Stimulated activated CD4-positive, alpha-beta T cell treated with anti-CD3 and anti-CD28 coated beads, TNF-alpha, amount 100 ng/mL, for 48 hours (primary cell): ENCODE data around the gene GPR146.
A peak's percentile ranks its signal among the peaks of the same experiment; 100 is the strongest.

Experiments used
- DNase-seq, 3 donors: peaks; one replicate each; pipeline ENCODE4 v3.0.0-alpha.2; 2020; ENCODE audit warnings: low read depth in 3 of 3

The GPR146 gene

GRCh38 chr7:1076184-1077072, 32.1 kb downstream of the GPR146 start:
- DNase-seq = no peak

DNA sequence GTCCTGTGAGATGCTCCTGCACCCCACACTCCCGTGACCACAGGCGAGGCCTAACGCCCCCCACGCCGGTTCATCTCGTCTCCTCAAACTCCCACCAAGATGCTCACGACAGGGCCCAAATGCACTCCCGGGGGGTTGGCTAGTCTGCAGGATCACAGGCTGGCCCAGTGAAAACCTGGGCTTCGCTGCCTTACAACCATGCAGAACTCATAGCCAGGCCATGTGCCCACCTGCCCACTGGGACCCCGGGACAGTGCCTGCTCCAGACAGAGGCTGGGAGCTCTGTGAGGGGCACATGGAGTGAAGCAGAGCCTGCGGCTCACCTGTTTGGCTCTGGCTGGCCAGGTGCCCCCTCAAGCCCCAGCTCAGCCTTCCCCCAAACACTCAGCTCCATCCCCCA, 34.2 kb downstream of the GPR146 start:
- DNase-seq = no peak

GRCh38 chr7:1078985-1079384, 34.6 kb downstream of the GPR146 start:
- no peak for DNase-seq

- no peak for DNase-seq
Measured at GRCh38 chr7:1079546-1079945, 35.2 kb downstream of the GPR146 start.

GRCh38 chr7:1080252-1080920, 36.0 kb downstream of the GPR146 start:
- DNase-seq = no peak

DNA sequence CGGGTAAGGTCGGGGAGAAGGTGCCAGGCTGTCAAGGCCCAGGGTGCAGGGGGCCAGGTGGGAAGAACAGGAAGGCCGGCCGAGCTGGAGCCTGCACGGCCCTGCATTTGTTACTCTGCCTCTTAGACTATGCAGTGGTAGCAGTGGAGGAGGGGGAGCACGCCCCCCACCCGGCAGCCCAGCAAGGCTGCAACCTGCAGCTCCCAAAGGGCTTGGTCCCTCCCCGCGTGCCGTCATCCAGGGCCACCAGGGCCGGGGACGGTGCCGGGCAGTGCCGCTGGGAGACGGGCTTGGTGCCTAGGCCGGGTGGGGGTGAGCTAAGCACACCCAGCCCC, 36.5 kb downstream of the GPR146 start:
- DNase-seq = no peak

DNA sequence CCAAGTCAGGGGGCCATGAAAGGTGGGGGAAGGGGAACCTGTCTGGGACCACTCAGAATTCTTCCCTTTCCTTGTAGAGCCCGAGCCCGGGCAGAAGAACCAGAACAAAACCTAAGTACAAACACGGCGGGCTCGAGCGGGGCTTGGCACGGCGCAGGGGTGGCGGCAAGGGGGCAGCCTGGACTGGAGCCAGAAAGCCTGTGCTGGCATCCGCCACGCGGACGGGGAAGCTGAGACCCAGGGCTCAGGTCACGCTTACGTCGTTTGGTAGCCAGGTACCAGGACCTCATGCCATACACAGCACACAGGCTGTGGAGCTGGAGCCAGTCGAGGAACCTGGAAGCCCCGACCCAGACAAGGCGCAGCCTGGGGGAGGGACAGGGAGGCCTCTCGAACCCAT, 37.0 kb downstream of the GPR146 start:
- DNase-seq = no peak

DNA sequence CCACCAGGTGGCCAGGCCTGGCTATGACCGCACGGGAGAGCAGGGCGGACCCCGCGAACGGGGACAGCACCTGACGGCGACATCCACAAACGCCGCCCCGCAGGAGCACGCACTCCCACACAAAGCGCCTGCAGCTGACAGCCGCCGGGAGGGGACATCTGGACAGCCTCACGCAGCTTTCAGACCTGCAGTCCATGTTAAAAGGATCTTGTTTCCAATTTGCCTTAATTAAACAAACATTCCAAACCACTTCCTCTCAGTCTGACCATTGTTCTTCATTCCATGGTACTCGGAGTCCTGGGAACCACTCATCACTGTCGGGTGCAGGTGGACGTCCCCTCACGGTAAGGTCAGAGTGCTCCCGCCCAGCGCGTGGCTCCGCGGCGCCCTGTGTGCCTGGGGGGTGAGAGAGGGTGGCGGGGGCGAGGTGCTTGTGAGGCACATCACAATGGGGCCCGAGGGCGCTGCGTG, 37.6 kb downstream of the GPR146 start:
- no peak for DNase-seq

DNA sequence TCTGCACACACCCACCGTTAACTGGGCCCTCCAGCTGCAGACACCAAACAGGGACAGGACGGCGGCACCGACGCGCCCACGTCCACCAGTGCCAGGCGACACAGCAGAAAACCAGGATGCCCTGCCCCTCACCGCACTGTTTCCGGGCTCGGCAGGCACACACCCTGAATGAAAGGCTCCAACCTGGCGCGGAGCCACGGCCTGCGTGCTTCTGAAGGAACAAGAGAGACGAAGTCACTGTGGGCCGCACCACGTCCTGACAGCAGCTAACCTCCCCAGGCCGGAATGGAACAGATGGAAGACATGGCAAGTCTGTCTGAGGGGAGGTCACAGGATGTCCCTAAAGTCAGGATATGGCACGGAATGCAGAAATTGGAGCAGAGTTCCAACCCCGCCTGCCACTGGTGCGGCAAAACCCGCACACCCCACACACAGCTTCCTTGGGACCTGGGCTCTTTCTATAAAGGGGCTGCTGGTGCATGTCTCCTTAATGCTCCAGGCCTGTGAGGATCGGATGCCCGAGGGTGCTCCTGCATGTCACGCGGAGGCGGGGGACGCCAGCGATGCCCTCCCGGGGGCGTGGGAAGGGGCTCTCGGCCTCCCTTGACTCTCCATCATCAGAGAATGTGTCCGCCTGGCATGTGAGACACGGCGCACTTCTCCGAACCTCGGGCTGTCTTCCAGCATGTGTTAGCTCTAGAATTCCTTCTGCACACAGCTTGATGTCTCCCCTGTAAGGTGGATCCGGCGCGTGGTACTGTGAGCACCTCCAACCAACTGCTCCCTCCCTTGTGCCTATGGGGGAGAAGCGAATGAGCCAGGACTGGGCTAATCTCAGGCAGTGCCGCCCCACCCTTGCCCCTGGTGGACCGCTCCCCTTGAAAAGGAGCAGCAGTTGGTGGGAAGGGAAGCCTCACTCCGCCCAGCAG, 39.6 kb downstream of the GPR146 start:
- DNase-seq = no peak

- DNase-seq = no peak
Measured at GRCh38 chr7:1085266-1085665, 40.9 kb downstream of the GPR146 start.

DNA sequence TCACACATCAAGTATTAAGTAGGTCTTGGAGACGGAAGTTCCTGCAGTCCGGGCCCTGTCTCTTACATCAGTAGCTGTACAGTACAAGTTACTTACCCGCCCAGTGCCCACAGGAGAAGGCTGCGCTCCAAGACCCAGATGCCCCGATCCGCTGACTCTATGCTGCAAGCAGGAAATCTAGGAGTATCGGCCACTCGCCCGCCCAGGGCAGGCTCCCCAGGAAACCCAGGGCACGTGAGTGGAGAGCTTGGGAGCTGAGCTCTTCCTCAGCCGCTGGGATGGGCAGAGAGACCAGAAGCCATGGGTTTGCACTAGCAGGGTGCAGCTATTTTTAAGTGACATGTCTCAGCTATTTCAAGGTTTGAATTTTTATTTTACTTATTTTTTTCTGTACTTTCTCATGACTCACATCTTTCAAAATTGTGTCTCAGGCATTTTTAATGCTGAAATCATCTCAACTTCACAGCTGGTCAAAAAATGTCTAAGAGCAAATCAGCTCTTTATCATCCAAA, 41.6 kb downstream of the GPR146 start:
- DNase-seq = no peak

DNA sequence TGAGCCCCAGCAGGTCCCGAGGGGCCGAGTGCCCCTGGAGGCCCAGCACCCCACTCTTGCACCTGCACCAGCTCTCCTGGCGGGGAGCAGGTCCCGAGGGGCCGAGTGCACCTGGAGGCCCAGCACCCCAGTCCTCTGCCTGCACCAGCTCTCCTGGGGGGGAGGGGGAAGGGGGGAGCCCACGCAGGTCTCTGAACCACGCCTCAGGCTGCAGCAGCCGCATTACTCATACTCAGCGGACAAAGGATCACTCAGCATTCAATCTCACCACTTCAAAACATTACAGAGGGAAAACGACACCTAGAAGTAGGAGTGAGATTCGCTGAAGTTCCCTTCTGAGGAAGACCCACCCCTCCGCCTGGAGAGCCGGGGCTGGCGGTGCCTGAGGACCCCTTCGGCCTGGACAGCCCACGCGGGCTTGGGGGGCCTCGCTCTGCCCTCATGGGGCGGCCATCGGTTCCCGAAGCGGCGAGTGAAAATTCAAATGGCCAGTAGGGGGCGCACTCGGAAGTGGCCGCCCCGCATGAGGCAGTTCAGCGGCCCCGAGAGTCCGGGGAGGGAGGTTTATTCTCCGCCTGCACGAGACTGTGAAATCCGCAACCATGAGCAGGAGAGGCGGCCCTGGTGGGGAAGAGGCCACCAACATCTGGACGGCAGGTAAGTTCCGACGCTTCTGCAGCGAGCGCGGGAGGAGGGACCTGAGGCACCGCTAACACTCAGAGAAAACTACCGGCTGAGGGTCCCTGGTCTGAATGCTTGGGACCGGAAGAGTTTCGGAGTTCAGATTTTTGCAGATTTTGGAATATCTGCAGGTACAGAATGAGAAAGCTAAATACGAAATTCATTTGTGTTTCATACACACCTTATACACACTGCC, 42.5 kb downstream of the GPR146 start:
- peak; percentile 48 to 77 (median 62) for DNase-seq

DNA sequence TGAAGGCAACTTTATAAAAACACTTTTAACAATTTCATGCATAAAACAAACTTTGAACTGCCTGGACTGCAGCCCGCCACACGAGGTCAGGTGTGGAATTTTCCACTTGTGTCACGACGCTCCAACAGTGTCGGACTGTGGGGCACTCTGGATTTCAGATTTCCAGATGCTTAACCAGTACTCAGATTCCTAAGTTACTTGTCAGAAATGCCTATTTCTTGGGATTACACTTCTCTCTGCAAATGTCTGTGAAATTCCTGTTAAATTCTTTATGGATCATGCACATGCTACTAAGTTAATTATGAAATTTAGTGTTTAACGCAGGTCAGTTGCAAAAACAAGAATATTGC, 43.1 kb downstream of the GPR146 start:
- DNase-seq = no peak

DNA sequence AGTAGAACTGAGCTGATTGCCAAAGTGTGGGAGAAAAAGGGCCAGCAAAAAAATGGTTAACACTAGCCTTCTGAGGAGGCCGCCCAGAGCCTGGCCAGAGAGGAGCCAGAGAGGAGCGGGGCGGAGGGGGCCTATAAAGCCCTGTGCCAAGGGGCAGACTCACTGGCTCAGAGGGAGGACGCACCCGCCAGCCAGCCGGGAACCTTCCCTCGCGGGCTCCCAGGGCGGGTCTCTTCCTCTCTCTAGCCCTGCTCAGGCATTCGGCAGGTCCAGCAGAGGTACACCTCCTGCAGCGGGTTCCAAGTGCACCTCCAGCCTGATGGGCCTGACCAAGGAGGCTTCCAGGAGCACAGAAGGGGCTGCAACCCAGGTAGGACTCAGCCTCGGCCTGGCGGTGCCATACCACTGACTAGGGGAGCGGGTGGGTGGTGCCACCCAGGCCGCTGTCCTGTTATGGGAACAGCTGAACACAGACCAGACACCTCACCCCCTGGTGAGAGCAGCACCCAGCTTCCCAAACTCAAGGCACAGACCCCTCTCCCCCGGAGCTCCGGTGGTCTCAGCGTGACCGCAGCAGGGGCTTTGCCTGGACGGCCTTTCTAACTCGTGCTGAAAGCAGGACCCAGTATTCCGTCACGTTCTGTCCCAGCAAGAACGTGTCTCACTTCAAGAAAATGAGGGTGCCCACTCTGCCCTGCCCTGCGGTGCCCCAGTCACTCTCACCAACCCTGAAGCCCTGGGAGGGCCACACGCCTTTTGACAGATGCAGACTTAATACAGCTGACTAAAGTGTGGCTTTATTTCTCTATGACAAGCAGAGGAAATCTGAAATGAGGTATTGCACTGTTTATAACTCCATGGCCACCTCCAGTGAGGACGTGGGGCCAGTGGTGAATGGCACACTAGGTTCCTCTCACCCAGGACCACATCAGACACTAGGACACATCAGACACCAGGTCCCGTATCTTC, 43.9 kb downstream of the GPR146 start, which contains the start of gene GPER1:
Gene GPER1, plus strand, starts transcription at position 162 of the 969 bp plus-strand sequence. CDS start 3,616 bp downstream, outside the sequence.
- no peak for DNase-seq

DNA sequence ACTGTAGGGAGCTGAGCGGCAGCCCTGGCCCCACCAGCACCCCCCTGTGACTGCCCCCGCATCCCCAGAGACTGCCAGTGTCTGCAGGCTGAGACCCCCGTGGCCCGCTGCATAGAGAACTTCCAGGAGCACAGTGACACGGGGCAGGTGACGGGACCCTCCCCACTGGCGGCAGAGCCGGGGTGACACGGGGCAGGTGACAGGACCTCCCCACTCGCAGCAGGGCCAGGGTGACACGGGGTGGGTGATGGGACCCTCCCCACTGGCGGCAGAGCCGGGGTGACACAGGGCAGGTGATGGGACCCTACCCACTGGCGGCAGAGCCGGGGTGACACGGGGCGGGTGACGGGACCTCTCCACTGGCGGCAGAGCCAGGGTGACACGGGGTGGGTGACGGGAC, 45.9 kb downstream of the GPR146 start:
- no peak for DNase-seq

GRCh38 chr7:1090686-1091643, 46.6 kb downstream of the GPR146 start:
- DNase-seq = no peak

- DNase-seq = no peak
Measured at GRCh38 chr7:1091644-1092027, 47.3 kb downstream of the GPR146 start.

- no peak for DNase-seq
Measured at GRCh38 chr7:1092161-1092632, 47.9 kb downstream of the GPR146 start.
